GM18909 (cell line): Measurements from ENCODE around the gene MED15.
"Not testable (repeated sequence)": the region's sequence is repeated elsewhere in the genome, so short reads cannot be mapped to it uniquely, and the experiment has no call there.

ENCODE experiments used
- ATAC-seq: cut with Tn5 transposase; IDR thresholded peaks from one replicate; pipeline ENCODE4 v1.9.1; 2021; ENCODE audit warnings: mild to moderate bottlenecking; ENCODE audit not compliant: unreplicated experiment, poor library complexity

The MED15 gene

GRCh38 chr22:20615021-20615420 lies 107.6 kb downstream of the MED15 start:
- ATAC-seq, result no peak

- no peak for ATAC-seq
Measured at GRCh38 chr22:20615533-20616450, 108.4 kb downstream of the MED15 start.

- ATAC-seq, result no peak
Measured at GRCh38 chr22:20616451-20617043, 109.1 kb downstream of the MED15 start.

- ATAC-seq, result no peak
Measured at GRCh38 chr22:20618488-20618887, 111.1 kb downstream of the MED15 start.

DNA sequence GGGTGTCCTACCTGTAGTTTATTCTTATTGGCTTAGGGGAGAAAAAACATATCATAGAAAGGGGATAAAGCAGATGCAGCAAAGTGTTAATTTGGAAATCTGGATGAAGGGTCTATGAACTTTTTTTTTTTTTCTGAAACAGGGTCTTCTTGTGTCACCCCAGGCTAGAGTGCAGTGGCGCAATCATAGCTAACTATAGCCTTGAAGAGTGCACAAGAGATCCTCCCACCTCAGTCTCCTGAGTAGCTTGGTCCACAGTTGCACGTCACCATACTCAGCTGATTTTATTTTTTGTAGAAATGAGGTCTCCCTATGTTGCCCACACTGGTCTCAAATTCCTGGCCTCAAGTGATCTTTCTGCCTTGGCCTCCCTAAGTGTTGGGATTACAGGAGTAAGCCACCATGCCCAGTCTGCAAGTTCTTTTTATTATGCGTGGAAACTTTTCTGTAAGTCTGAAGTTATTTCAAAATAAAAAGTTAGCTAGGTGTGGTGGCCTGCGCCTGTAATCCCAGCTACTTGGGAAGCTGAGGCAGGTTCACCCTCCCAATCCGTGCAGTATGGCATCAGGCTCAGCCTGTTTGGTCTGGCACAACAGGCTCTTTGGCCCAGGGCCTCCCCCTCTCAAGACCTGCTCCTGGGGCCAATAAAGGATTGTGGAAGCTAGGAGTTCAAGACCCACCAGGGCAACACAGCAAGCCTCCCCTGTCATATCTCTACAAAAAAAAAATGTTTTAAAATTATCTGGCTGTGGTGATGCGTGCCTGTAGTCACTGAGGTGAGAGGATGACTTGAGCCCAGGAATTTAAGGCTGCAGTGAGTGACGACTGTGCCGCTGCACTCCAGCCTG lies 111.9 kb downstream of the MED15 start:
- ATAC-seq, result no peak

DNA sequence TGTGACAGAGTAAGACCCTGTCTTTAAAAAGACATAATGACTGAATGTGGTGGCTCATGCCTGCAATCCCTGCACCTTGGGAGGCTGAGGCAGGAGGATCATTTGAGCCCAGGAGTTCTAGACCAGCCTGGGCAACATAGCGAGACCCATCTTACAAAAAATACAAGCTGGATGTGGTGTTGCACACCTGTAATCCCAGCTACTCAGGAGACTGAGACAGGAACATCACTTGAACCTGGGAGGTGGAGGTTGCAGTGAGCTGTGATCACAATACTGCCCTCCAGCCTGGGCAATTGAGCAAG lies 112.4 kb downstream of the MED15 start:
- not testable (repeated sequence) for ATAC-seq

- no peak for ATAC-seq
Measured at GRCh38 chr22:20621162-20621561, 113.8 kb downstream of the MED15 start.

- no peak for ATAC-seq
Measured at GRCh38 chr22:20622650-20623339, 115.4 kb downstream of the MED15 start.

DNA sequence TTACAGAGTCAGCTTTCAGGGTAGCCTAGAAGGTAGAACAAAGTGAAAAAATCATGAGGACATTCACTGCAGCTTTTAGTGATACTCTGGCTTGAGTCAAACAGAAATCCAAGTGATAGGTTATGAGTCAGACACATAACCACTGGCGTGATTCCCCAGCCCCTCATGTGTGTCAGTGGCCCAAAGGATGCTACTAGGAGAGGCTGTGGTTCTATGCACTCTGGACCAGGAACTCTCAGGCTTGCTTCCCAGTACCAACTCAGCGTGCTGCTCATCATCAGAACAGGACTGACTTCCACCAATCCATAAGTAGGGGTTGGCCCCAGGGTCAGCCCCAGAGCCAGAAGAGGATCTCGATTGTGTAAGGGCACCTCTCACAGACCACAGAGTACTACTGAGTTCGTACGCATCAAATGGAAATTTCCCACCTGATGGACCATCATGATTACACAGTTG lies 116.8 kb downstream of the MED15 start:
- ATAC-seq, result peak; percentile 79

- no peak for ATAC-seq
Measured at GRCh38 chr22:20625270-20625669, 117.9 kb downstream of the MED15 start.

- ATAC-seq, result no peak
Measured at GRCh38 chr22:20626811-20627210, 119.4 kb downstream of the MED15 start.

DNA sequence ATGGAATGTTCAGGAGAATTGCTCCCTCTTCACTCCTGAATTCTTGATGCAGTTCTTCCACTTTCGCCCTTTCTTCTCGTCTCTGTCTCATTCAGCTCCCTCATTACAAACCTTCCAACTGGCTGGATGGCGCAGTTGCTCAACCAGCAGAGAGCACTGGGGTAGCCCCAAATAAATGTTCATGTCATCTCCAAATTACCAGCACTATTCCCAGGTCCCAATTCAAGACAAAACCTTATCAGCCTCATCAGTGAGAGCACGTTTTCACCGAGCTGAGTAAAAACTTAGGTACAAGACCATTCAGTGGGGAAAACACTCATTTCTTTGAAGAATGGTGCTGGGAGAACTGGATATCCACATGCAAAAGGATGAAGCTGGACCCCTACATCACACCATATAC lies 120.0 kb downstream of the MED15 start:
- ATAC-seq, result no peak

GRCh38 chr22:20628081-20628939 lies 120.9 kb downstream of the MED15 start:
- ATAC-seq, result no peak

DNA sequence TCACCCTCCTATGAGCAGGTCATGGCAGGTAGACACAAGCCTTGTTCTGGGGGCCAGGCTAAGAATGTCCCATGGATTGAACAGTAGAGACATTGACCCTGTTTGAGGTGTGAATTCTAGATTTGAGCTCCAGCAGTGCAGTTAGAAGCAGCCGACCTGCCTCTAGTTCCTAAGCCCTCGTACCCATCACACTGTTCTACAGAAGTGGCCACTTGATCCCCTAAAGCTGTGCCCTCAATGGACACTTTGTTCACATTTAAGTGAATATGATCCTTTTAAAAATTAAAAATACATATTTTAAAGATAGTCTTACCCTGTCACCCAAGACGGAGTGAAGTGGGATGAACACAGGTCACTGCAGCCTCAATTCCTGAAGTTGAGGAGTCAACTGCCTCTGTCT lies 122.0 kb downstream of the MED15 start:
- no peak for ATAC-seq

DNA sequence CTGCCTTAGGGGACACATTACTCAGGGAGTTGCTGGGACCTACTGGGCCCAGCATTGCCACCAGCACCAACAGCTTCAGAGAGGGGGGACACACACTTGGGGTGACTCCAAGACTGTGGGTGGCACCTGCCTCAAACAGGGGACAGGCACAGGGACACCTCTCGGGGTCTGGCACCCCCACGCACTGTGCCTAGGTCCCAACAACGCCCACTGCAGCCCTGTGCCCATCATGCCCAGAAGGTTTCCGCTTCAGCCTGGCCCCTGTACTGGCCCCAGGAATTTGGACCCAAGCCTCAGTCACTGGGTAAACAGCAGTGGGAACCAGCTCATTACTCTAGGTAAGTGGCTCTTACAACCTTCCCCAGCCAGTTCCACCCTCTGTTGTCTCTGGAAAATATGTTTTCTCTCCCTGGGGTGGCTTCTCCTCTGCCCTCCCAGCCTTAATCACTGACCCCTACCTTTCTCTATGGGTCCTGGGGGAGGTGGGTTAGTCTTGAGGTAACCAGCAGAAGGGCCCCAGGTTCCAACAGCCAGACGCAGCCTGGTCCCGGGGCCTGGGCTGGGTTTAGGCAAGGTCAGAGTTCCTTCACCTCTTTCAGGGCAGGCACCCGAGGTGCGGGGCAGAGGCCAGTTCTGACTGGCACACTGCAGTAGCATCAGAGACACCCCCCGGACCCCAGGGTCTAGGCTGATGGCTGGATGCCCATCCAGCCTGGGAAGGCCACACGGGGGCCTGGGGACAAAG lies 123.6 kb downstream of the MED15 start:
- no peak for ATAC-seq

- no peak for ATAC-seq
Measured at GRCh38 chr22:20632082-20632481, 124.7 kb downstream of the MED15 start.

DNA sequence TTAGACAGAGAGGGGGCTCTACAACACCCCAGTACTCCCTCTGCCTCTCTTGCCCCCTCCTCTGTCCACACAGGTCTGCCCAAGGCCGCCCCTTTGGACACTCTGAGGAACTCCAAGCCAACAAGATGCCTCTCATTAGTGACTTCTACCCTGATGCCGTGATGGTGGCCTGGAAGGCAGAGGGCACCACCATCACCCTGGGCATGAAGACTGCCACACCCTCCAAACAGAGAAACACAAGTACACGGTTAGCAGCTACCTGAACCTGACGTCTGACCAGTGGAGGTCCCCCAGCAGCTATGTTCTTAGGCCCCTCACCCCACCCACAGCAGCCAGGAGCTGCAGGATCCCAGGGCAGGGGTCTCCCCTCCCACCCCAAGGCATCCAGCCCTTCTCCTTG lies 125.1 kb downstream of the MED15 start:
- ATAC-seq, result no peak

DNA sequence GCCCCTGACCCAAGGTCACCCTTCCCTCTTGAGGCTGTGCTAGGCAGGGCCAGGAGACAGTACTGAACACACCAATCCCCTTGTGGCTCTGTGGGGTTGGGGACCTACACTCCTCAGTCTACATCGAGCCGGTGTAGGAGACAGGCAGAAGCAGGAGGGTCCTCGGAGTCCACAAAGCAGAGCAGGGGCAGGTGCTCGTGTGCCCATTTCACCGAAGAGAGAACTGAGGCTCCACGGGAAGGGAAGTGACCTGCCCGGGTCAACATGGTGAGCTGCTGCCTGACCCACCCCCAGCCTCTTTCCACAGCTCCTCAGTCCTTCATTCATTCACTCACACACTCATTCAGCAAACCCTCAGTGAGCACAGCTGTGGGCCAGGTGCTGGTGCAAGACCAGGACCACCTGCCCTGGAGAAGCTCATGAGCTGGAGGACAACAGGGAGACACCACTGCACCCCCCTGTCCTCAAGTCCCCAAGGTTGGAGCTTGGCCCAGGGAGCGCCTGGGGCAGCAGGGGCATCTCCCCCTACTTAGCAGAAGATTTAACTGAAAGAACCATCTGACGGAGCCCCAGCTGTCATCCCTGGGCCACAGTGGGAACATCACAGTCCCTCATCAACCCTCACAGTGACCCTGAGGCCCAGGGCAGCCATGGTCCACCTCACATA lies 127.3 kb downstream of the MED15 start:
- ATAC-seq, result no peak
